Activated CD8-positive, alpha-beta memory T cell treated with anti-CD3 and anti-CD28 coated beads, Interleukin-2, amount 50 U/mL, for 48 hours (primary cell): ENCODE measurements around the gene TMEFF2.
"Not testable (repeated sequence)": the region's sequence is repeated elsewhere in the genome, so short reads cannot be mapped to it uniquely, and the experiment has no call there.

Experiments used
- DNase-seq: peaks from one replicate; pipeline ENCODE4 v3.0.0-alpha.2; 2020

Gene TMEFF2

DNA sequence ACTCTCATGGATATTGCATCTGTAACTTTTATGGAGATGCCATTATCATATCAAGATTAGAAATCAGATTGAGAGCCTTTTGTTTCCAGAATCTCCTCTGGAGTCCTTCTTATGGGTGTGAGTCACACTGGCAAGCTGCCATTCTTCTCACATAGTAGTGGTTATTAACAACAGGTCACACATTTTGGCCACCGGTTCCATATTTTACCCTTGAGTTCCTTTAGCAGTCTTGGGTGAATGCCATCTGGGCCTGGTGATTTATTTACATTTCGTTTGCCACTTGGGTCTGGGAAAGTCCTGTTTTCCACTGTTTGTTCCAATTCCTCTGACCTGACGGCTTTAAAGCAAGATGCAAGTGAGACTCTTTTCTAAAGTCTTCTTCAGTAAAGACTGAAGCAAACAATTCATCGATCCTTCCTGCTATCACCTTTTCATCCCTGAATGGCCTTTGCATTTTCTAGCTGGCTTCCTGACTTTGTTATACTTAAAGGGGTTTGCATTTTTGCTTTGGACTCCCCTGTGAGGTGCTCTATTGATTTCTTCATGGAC lies 267.3 kb downstream of the TMEFF2 start:
- DNase-seq, result no peak

- no peak for DNase-seq
Observed at GRCh38 chr2:191926671-191927070, 268.1 kb downstream of the TMEFF2 start.

DNA sequence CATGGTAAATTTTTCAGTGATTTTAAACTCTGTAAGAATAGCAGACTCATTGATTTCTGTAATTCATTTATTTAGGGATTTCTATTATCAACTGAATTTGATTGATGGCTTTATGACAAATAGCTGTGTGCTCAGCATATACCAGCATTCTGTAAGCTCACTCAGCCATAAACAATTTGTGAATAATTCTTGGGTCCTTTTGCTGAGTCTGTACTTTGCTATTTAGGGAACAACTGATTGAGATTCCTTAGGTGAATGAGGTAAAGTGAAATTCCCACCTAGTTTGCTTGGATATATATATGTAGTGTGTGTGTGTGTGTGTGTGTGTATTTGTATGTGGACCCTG lies 271.1 kb downstream of the TMEFF2 start:
- DNase-seq, result no peak

GRCh38 chr2:191922736-191923651 lies 271.7 kb downstream of the TMEFF2 start:
- DNase-seq, result no peak

DNA sequence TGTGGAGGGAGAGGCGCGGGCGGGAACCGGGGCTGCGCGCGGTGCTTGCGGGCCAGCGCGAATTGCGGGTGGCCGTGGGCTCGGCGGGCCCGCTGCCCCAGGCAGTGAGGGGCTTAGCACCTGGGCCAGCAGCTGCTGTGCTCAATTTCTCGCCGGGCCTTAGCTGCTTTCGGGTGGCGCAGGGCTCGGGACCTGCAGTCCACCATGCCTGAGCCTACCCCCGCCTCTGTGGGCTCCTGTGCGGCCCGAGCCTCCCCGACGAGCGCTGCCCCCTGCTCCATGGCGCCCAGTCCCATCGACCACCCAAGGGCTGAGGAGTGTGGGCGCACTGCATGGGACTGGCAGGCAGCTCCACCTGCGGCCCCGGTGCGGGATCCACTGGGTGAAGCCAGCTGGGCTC lies 273.1 kb downstream of the TMEFF2 start:
- DNase-seq, result not testable (repeated sequence)

DNA sequence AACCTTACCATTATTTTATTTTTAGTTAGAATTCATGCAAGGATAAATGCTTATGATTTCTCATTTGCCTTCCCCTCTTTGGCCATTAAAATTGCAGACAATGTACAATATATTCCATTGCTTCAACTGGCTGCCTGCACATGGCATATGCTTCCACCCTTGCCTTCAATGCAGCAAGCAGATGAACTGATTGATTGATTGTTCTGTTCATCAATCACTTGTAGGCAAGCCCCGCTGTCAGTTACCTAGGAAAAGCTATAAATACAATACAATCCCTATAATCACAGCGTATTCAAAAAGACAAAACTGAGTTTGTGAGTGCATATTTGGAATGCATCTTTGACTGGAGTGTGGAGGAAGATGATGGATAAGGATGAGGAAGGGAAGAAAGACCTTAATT lies 274.2 kb downstream of the TMEFF2 start:
- DNase-seq, result no peak

- no peak for DNase-seq
Observed at GRCh38 chr2:191917967-191918651, 276.6 kb downstream of the TMEFF2 start.

DNA sequence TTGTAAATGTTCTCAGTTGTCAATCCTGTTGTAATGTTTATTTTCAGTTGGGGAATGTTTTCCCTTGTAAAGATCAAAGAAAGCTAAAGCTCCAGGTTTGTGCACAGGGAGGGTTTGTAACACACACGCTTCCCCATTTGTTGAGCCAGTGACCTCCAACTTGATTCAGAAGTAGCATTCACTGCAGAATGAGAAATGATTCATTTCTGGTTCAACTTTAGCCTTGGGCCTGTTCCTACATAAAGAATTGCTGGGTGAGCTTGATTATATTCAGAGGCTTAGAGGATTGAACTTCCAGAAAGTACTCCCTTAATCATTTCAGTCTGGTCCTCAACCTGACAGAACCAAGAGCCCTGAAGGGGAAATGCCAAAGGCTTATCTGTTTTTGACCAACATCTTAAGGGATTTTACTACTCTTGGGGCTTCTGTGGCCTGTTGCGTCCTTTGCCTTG lies 277.3 kb downstream of the TMEFF2 start:
- DNase-seq, result no peak

GRCh38 chr2:191916826-191917225 lies 277.9 kb downstream of the TMEFF2 start:
- DNase-seq, result no peak

DNA sequence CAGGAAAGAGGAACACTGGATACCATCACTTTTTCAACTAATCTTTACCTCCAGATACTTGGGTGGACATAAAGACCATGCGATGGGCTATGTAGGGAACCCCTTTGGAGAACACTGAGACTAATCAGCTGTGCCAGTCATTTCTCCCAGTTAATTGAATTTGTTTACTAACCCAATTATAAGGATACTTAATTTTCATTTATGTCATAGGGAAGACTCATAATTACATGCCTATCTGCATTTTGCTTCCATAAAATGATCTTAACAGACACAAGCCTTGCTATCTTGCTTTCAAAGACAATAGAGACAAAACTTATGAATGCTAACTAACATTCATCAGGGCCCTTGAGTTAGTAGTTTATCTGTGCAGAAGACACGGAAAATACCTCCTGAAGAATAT lies 279.0 kb downstream of the TMEFF2 start:
- no peak for DNase-seq

DNA sequence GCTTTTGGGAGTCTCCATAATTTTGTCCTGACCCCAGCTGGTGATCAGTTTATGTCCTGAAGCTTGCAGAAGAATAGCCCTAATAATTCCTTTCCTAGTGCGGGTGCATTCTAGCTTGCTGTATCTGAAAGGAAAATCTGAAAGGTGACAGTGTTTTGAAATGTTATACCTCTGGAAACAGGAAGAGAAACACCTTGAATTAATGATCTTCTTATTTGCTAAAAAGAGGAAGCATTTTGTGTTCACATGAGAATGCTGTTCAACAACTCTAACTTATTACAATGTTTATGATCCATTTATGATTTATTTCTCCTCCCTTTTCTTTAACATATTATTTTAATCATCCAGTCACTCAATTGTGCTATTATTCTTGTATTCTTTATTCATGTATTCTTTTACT lies 280.9 kb downstream of the TMEFF2 start:
- no peak for DNase-seq

- DNase-seq, result no peak
Observed at GRCh38 chr2:191912764-191913163, 282.0 kb downstream of the TMEFF2 start.

DNA sequence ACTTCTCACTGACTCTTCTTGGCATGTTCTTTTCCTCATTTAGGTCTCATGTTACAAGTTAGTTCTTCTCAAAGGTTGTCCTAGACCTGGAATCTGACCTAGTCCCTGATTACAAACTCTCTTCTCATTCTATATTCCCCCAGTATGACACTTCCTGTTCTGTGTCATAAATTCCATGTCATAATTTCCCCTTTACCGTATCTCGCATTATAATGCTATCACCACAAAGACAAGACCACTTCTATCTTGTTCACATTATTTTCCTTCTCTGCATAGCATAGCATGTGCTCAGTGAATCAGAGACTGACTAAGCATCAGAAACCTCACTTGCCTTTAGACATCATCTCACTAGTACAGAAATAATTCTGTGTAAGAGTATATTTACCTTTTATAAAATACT lies 284.2 kb downstream of the TMEFF2 start:
- no peak for DNase-seq

DNA sequence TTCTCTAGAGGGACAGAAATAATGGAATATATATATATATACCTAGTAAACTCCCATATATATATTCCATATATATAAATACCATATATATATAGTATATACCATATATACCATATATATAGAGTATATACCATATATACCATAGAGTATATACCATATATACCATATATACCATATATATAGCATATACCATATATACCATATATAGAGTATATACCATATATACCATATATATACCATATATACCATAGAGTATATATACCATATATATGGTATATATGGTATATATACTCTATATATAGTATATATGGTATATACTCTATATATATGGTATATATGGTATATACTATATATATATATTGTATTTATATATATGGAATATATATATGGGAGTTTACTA lies 285.9 kb downstream of the TMEFF2 start:
- DNase-seq, result no peak

DNA sequence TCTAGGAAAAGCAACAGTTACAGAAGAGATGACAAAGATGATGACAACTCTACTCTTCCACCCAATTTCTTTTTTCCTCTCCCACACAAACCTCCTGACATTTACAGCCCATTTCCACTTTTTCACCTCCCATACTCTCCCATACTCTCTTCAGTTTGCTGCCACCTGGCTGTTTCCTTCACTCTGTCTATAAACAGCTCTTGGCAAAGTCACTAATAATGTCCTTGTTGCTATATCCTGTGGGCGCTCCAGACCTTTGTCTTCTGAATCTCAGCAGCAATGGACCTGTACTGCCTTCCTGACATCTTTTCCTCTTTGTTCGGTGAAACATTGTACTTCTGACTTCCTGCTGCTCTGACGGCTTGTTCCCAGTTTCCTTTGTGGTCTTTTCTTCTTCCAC lies 287.2 kb downstream of the TMEFF2 start:
- no peak for DNase-seq

DNA sequence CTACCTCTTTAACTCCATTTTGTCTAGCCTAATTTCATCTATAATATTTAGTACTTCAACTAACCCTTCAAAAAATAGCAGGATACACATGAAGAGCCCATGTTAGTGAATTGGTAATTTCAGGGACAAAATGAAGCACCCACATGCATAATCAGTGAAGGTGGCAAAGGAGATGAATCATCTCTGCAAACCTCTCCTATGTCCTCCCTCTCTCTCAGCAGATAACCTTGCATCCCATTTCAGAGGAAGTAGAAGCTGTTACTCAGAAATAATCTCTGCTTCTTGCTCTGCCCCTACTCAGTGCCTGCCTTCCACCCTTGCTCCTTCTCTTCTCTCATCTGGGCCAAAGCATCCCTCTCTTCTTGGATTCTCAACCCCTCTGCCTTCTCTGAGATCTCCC lies 287.6 kb downstream of the TMEFF2 start:
- no peak for DNase-seq

DNA sequence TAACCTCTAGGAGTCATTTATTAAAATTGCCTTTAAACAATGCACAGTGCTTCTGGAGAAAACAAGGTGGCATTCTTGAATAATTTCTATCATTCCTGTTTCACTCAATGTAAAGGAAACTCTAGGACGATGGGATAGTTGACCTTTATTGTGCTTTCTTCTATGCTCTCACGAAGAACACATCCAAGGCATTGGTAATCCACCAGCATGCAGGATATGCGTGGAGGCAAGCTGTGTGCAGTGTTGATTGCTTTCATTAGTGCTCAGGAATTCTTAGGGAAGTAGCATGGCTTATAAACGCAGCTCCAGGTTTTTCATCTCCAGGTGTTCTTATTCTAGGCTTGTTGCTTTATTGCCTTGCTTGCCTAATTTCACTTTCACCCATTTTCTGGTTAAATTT lies 289.4 kb downstream of the TMEFF2 start:
- no peak for DNase-seq

DNA sequence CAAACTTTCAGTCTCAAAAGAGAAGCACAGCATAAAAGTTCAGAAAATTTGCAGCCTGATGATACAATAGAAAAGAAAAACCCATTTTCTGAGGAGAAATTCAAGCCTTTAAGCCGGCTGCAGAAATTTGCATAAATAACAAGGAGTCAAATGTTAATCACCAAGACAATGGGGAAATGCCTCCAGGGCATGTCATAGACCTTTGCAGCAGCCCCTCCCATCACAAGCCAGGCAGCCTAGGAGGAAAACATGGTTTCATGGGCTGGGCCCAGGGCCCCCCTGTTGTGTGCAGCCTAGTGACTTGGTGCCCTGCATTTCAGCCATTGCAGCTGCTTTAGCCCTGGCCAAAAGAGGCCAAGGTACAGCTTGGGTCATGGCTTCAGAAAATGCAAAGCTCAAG lies 293.7 kb downstream of the TMEFF2 start:
- DNase-seq, result no peak

GRCh38 chr2:191899410-191899809 lies 295.3 kb downstream of the TMEFF2 start:
- no peak for DNase-seq
